Transverse colon (tissue), 4 donors: ENCODE measurements around the gene ACP6. TPM values are rescaled to one million over a fixed set of nuclear protein-coding genes. Genes with fewer than 3 reads are reported as not detected.
A peak's percentile ranks its signal among the peaks of the same experiment; 100 is the strongest.

Experiments used
- DNase-seq: peaks from one replicate; pipeline ENCODE4 v3.0.0-alpha.2; 2019
- H3K27ac ChIP-seq, 4 donors: fragments of 200-600 bp; sonication (generic); 2 replicates each; pipeline ENCODE4 v1.5.1; 2016 to 2018; ENCODE audit warnings: inconsistent platforms in 4 of 4
- H3K27me3 ChIP-seq: fragments of 200-600 bp; sonication (generic); 2 replicates; pipeline ENCODE4 v1.5.1; 2017; ENCODE audit warnings: inconsistent platforms
- H3K36me3 ChIP-seq, 4 donors: fragments of 200-600 bp; sonication (generic); 2 replicates each; pipeline ENCODE4 v1.5.1; 2017 to 2019; ENCODE audit warnings: inconsistent platforms in 4 of 4
- H3K4me1 ChIP-seq, 4 donors: fragments of 200-600 bp; sonication (generic); 2 replicates each; pipeline ENCODE4 v1.5.1; 2017 to 2020; ENCODE audit warnings: inconsistent platforms in 4 of 4
- H3K4me3 ChIP-seq, 4 donors: fragments of 200-600 bp; sonication (generic); 1 replicate in 1 of 4; 2 replicates in 3 of 4; pipeline versions ENCODE4 v1.5.1 to v1.6.1; 2017 to 2019; ENCODE audit warnings: inconsistent platforms in 4 of 4
- H3K9me3 ChIP-seq, 2 donors: fragments of 200-600 bp; sonication (generic); 2 replicates each; pipeline ENCODE4 v1.5.1; 2017 to 2019; ENCODE audit warnings: inconsistent platforms in 2 of 2
- CTCF ChIP-seq, 5 experiments: fragments of 200-600 bp in 3 of 5; fragments of 450-650 bp in 2 of 5; sonication (generic) in 3 of 5; IDR thresholded peaks; 1 replicate in 2 of 5; 2 replicates in 3 of 5; pipeline ENCODE4 v1.5.1; 2016 to 2017; ENCODE audit warnings: antibody characterized with exemption in 5 of 5, inconsistent platforms in 3 of 5, mild to moderate bottlenecking in 2 of 5, moderate library complexity in 1 of 5
- EP300 ChIP-seq: sonication (generic); formaldehyde crosslinking; IDR thresholded peaks from one replicate; pipeline ENCODE4 v1.6.1; 2017; ENCODE audit warnings: antibody characterized with exemption, low read depth
- POLR2A ChIP-seq: fragments of 450-650 bp; IDR thresholded peaks from one replicate; pipeline ENCODE4 v1.6.1; 2016; ENCODE audit warnings: antibody characterized with exemption, mild to moderate bottlenecking, moderate library complexity
- POLR2AphosphoS5 ChIP-seq, 3 donors: sonication (generic); formaldehyde crosslinking; IDR thresholded peaks; one replicate each; pipeline ENCODE4 v1.6.1; 2016; ENCODE audit warnings: antibody characterized with exemption in 3 of 3
- WGBS, 2 donors: methylation state at CpG; one replicate each; pipeline ENCODE4 v1.1.5; 2018; ENCODE audit warnings: low coverage in 1 of 2; 5-methylcytosine and 5-hydroxymethylcytosine counted together
- in situ Hi-C, 4 donors: fragments of 200-750 bp; cut with MboI; loops; one replicate each; pipeline versions ENCODE4 v1.15.0 to v1.15.1; 2017; ENCODE audit warnings: low sequenced_read_pairs in 3 of 4, low pct_ligation_motif_present in 1 of 4, low pct_unique_long_range_greater_than_20kb in 1 of 4
- intact Hi-C: fragments of 100-400 bp; cut with DNase I; formaldehyde crosslinking; loops from one replicate; pipeline ENCODE4 v1.15.1; 2023; ENCODE audit warnings: low total_unique reads
- total RNA-seq, 4 donors: library from RNA; depleted of rRNA; stranded (reverse); fragments of >200 nt; gene quantifications; one replicate each; pipeline ENCODE4 v1.1.0, GENCODE V29; 2016

The ACP6 gene
- total RNA-seq, 4 donors from 2014 or later, result 7.5 to 25.7 (median 19.9) TPM

GRCh38 chr1:147673406-147673805 lies 3.1 kb upstream of the ACP6 start:
- intact Hi-C loops, result no loop called here
- 62 to 67% methylated on average over 2 of the region's 2 CpGs for WGBS, 2 donors
- Histone ChIP-seq H3K4me1 (peaks cover 4 to 10% (median 8%) of the 10 kb centered on the region in 4 donors), H3K27me3 (no peaks in the 10 kb centered on the region), H3K9me3 (peaks cover 0 to 14% of the 10 kb centered on the region in 2 donors), H3K27ac (no peak overlapping the region), H3K4me3 (no peak overlapping the region), H3K36me3 (no peaks in the 10 kb centered on the region)
- no peak for TF ChIP-seq CTCF (IDR thresholded peaks at IDR 0.05)
- in situ Hi-C loops, result no loop called here
- DNase-seq, result no peak

- WGBS, 2 donors, result 0% methylated on average over 37 of the region's 53 CpGs; no CpG with 5 or more reads in 1 of the 2 donors
- no peaks in the 10 kb centered on the region for H3K9me3 ChIP-seq
Measured at GRCh38 chr1:147669469-147670318, 630 bp downstream of the ACP6 start.

GRCh38 chr1:147665521-147665920 lies 4.8 kb downstream of the ACP6 start:
- WGBS, 2 donors, result 97 to 100% methylated on average over 2 of the region's 2 CpGs

More at GRCh38 chr1:147669469-147670318, 630 bp downstream of the ACP6 start:
- DNase-seq, result peak; percentile 55
- TF ChIP-seq POLR2AphosphoS5 (IDR thresholded peaks at IDR 0.05) (no peak), CTCF (IDR thresholded peaks at IDR 0.05) (peak in 2 of 5 experiments; percentile 11 to 12)
- Histone ChIP-seq H3K4me3 (peak overlapping the region; percentile 64 to 92 (median 78)), H3K36me3 (no peaks in the 10 kb centered on the region), H3K4me1 (peaks cover 4 to 10% (median 9%) of the 10 kb centered on the region in 4 donors), H3K27me3 (no peaks in the 10 kb centered on the region), H3K27ac (peak overlapping the region; percentile 81 to 93 (median 89))
- in situ Hi-C loops, result no loop called here
- intact Hi-C loops, result no loop called here

GRCh38 chr1:147664206-147664605 lies 6.1 kb downstream of the ACP6 start:
- H3K27ac ChIP-seq, result no peak overlapping the region

More at GRCh38 chr1:147665521-147665920, 4.8 kb downstream of the ACP6 start:
- in situ Hi-C loops, result no loop called here
- no peaks in the 10 kb centered on the region for H3K27me3 ChIP-seq
- DNase-seq, result no peak
- H3K36me3 ChIP-seq, result no peaks in the 10 kb centered on the region
- H3K4me3 ChIP-seq, result no peak overlapping the region
- TF ChIP-seq EP300 (no peak), CTCF (IDR thresholded peaks at IDR 0.05) (peak in 3 of 5 experiments; percentile 7 to 18 (median 14))
- peaks cover 4 to 10% (median 9%) of the 10 kb centered on the region in 4 donors for H3K4me1 ChIP-seq
- H3K27ac ChIP-seq, result no peak overlapping the region
- intact Hi-C loops, result no loop called here
- no peaks in the 10 kb centered on the region for H3K9me3 ChIP-seq

More at GRCh38 chr1:147664206-147664605, 6.1 kb downstream of the ACP6 start:
- Histone ChIP-seq H3K36me3 (peaks cover 0 to 4% (median 0%) of the 10 kb centered on the region in 4 donors), H3K4me3 (no peak overlapping the region), H3K9me3 (no peaks in the 10 kb centered on the region), H3K4me1 (peaks cover 4 to 9% (median 8%) of the 10 kb centered on the region in 4 donors), H3K27me3 (no peaks in the 10 kb centered on the region)
- WGBS, 2 donors, result 84 to 86% methylated on average over 4 of the region's 4 CpGs
- no peak for TF ChIP-seq POLR2A
- TF ChIP-seq POLR2AphosphoS5 (IDR thresholded peaks at IDR 0.05), result no peak
- TF ChIP-seq EP300, result no peak
- no peak for TF ChIP-seq CTCF (IDR thresholded peaks at IDR 0.05)
- DNase-seq, result no peak
- in situ Hi-C loops (no loop called here), intact Hi-C loops (no loop called here)
